Bronchial epithelial cell (primary cell): ENCODE data around the gene ZFAND5. TPM values are rescaled to one million over a fixed set of nuclear protein-coding genes. Genes with fewer than 3 reads are reported as not detected.

Source experiments
- DNase-seq: peaks from one replicate; pipeline ENCODE4 v3.0.0-alpha.2; 2010; ENCODE audit warnings: low read depth
- FAIRE-seq: peaks from 2 replicates; lab custom pipeline; 2011; peaks lifted over from hg19 to GRCh38; lab: Jason Lieb, UNC
- H3K27me3 ChIP-seq: 2 replicates; pipeline ENCODE4 v1.5.1; 2011; ENCODE audit warnings: low read length; ENCODE audit not compliant: control insufficient read depth, insufficient read depth
- H3K36me3 ChIP-seq: 2 replicates; pipeline ENCODE4 v1.5.1; 2011; ENCODE audit warnings: low read length; ENCODE audit not compliant: control insufficient read depth, insufficient read depth
- H3K4me3 ChIP-seq: 2 replicates; pipeline ENCODE4 v1.5.1; 2011; ENCODE audit warnings: mild to moderate bottlenecking, low read depth, low read length, control low read depth
- CTCF ChIP-seq: IDR thresholded peaks from 2 replicates; pipeline ENCODE4 v1.5.1; 2011; ENCODE audit warnings: mild to moderate bottlenecking, moderate library complexity, low read length, control low read depth, inconsistent platforms; ENCODE audit not compliant: insufficient read depth, severe bottlenecking
- total RNA-seq: library from RNA; depleted of rRNA; stranded (reverse); fragments of >200 nt; gene quantifications from 2 replicates; pipeline ENCODE4 v1.2.1, GENCODE V29; 2014

Gene ZFAND5
- total RNA-seq, 1 donor from 2014 or later, result 36.1 TPM

DNA sequence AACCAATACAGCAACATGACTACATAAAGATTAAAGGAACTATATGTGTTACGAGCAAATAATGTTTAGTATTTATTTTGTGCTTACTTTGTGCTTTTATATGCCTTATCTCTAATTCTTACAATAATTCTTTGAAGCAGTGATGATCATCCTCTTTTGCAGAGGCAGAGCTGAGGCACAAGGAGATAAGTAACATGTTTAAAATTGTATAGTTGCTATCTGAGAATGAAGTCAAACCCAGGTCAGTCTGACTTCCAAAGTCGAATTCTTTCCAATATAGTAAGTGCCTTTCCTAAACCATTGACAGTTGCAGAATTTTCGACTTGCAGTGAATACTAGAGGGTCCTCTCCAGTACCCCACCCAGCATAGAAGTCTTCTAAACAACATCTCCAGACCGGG, 12.0 kb upstream of the ZFAND5 start:
- TF ChIP-seq CTCF, result no peak
- DNase-seq (no peak), FAIRE-seq (no peak)
- Histone ChIP-seq H3K27me3 (no peaks in the 10 kb centered on the region), H3K4me3 (no peak overlapping the region), H3K36me3 (no peaks in the 10 kb centered on the region)

DNA sequence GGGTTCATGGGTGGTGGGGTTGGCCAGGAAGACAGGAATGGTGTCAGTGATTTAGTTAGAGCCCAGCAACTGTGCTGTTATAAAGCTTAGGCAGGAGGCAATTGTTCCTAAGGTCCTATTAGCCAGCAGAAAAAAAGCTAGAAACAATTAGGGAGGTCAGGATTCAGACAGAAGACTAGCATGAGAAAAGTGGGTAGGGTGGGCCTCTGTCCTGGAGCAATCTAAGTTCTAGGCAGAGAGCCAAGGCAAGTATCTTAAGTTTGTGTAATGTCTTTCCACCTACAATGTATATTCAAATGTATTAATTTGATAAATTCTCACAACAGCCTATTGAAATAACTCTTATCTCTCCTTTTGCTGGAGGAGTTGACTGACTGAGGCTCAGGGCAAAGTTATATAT, 6.1 kb upstream of the ZFAND5 start:
- Histone ChIP-seq H3K36me3 (no peaks in the 10 kb centered on the region), H3K27me3 (no peaks in the 10 kb centered on the region), H3K4me3 (no peak overlapping the region)
- no peak for TF ChIP-seq CTCF
- no peak for DNase-seq
- no peak for FAIRE-seq

DNA sequence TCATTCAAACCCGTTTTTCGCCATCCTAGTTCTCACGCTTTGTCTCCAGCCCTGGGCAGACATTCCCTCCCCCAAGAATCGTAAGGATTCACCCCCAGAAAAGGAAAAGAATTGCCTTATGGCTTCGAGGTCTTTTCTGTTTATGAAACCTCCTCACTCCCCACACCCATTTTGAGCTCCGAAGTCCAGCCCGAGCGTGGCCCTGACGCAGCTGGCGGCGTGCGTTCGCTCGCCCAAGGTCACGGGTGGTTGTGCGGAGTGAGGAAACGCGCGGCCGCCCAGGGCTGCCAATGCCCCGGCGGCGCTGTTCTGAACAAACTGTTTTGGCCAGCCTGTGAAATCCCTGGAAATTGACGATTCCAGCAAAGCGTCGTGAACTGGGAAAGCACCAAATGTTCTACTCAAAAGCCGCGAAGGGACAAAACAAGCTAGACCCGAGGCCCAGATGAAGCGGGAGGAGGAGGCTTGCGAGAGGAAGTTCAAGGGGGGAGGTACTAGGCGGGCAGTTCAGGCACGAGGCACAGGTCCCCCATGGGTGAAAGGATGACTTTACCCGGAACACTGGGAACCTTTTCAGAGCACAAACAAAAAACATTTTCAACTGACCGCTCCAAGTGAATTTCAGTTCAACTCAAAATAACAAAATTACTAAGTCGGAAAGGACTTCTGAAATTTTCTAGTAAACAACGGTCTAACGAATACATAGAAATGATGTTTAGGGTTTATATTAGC, 683 bp upstream of the ZFAND5 start:
- TF ChIP-seq CTCF, result peak; percentile 23
- peaks cover 4% of the 10 kb centered on the region for H3K36me3 ChIP-seq
- DNase-seq (peak; percentile 60), FAIRE-seq (no peak)
- H3K4me3 ChIP-seq, result peak overlapping the region; percentile 94
- H3K27me3 ChIP-seq, result no peaks in the 10 kb centered on the region

- Histone ChIP-seq H3K36me3 (peaks cover 10% of the 10 kb centered on the region), H3K4me3 (peak overlapping the region; percentile 94), H3K27me3 (no peaks in the 10 kb centered on the region)
- DNase-seq (peak; percentile 38), FAIRE-seq (no peak)
- no peak for TF ChIP-seq CTCF
Measured at GRCh38 chr9:72363908-72364678, 915 bp downstream of the ZFAND5 start.

- H3K36me3 ChIP-seq, result peaks cover 10% of the 10 kb centered on the region
- TF ChIP-seq CTCF, result no peak
- no peak for FAIRE-seq
Measured at GRCh38 chr9:72363236-72363635, 1.8 kb downstream of the ZFAND5 start.

More at GRCh38 chr9:72363236-72363635, 1.8 kb downstream of the ZFAND5 start:
- no peak for DNase-seq
- peak overlapping the region; percentile 94 for H3K4me3 ChIP-seq
- no peaks in the 10 kb centered on the region for H3K27me3 ChIP-seq
